WTC11 (cell line): ENCODE data around the gene SLC27A6. TPM values are rescaled to one million over a fixed set of nuclear protein-coding genes. Genes with fewer than 3 reads are reported as not detected.
"Not testable (repeated sequence)": the region's sequence is repeated elsewhere in the genome, so short reads cannot be mapped to it uniquely, and the experiment has no call there.

Source experiments
- ATAC-seq: fragments of 200-7000 bp; cut with Tn5 transposase; 2 replicates; pipeline ENCODE4 v1.10.0; 2021; ENCODE audit warnings: mild to moderate bottlenecking, moderate library complexity
- CTCF ChIA-PET: fragments of 300-600 bp; sonication (Branson Sonifier 250); formaldehyde crosslinking; loops from one replicate; lab custom pipeline; 2021; ENCODE audit warnings: antibody characterized with exemption; lab: Charles Lee
- POLR2A ChIA-PET: fragments of 350-600 bp; sonication (Branson Sonifier 250); formaldehyde crosslinking; loops from one replicate; lab custom pipeline; 2021; ENCODE audit warnings: antibody characterized with exemption; lab: Charles Lee
- DNase-seq: peaks from one replicate; pipeline ENCODE4 v3.0.0; 2021; ENCODE audit warnings: low spot score
- H3K27ac Mint-ChIP-seq: 2 replicates; pipeline ENCODE4 v1.8.0; 2021; ENCODE audit warnings: mixed read lengths
- H3K27me3 Mint-ChIP-seq: 2 replicates; pipeline ENCODE4 v1.8.0; 2021; ENCODE audit warnings: low read depth, mild to moderate bottlenecking, moderate library complexity, mixed read lengths
- H3K36me3 Mint-ChIP-seq: 2 replicates; pipeline ENCODE4 v1.8.0; 2021; ENCODE audit warnings: mixed read lengths
- H3K4me1 Mint-ChIP-seq: 2 replicates; pipeline ENCODE4 v1.8.0; 2022; ENCODE audit warnings: mixed read lengths
- H3K4me3 Mint-ChIP-seq: 2 replicates; pipeline ENCODE4 v1.8.0; 2021; ENCODE audit warnings: mild to moderate bottlenecking, moderate library complexity, mixed read lengths
- H3K9me3 Mint-ChIP-seq: 2 replicates; pipeline ENCODE4 v1.8.0; 2021; ENCODE audit warnings: mixed read lengths
- CBFB ChIP-seq: sonication (generic); formaldehyde crosslinking; IDR thresholded peaks from 2 replicates; pipeline ENCODE4 v1.8.1; 2022; ENCODE audit warnings: mild to moderate bottlenecking, low read depth, missing genetic modification reagents
- CREB1 ChIP-seq: sonication (generic); formaldehyde crosslinking; IDR thresholded peaks from 2 replicates; pipeline ENCODE4 v1.8.0; 2023; ENCODE audit warnings: mild to moderate bottlenecking, missing genetic modification reagents
- ELF4 ChIP-seq: sonication (generic); formaldehyde crosslinking; IDR thresholded peaks from 2 replicates; pipeline ENCODE4 v1.8.1; 2022; ENCODE audit warnings: low read depth, mild to moderate bottlenecking, moderate library complexity, missing genetic modification reagents
- GTF2I ChIP-seq: fragments of 250-450 bp; sonication (Bioruptor Pico); conservative IDR thresholded peaks from 2 replicates; pipeline ENCODE4 v1.4.0; 2021; ENCODE audit warnings: mild to moderate bottlenecking
- HMGA2 ChIP-seq: fragments of 250-450 bp; sonication (Bioruptor Pico); IDR thresholded peaks from 2 replicates; pipeline ENCODE4 v1.4.0; 2021; ENCODE audit warnings: mild to moderate bottlenecking, moderate library complexity
- JAZF1 ChIP-seq: fragments of 250-450 bp; sonication (Bioruptor Pico); IDR thresholded peaks from 2 replicates; pipeline ENCODE4 v1.9.0; 2021; ENCODE audit warnings: moderate library complexity, mild to moderate bottlenecking, inconsistent platforms
- NR1H2 ChIP-seq: sonication (generic); formaldehyde crosslinking; IDR thresholded peaks from 2 replicates; pipeline ENCODE4 v1.9.0; 2021; ENCODE audit warnings: mild to moderate bottlenecking, moderate library complexity, missing genetic modification reagents
- SMAD3 ChIP-seq: sonication (generic); formaldehyde crosslinking; IDR thresholded peaks from 2 replicates; pipeline ENCODE4 v1.8.0; 2022; ENCODE audit warnings: missing genetic modification reagents, mild to moderate bottlenecking, borderline replicate concordance
- ZNF121 ChIP-seq: sonication (generic); formaldehyde crosslinking; IDR thresholded peaks from 2 replicates; pipeline ENCODE4 v1.8.0; 2023; ENCODE audit warnings: missing genetic modification reagents
- ZNF219 ChIP-seq: sonication (generic); formaldehyde crosslinking; IDR thresholded peaks from 2 replicates; pipeline ENCODE4 v1.8.0; 2023; ENCODE audit warnings: missing genetic modification reagents, mild to moderate bottlenecking, borderline replicate concordance
- ZNF232 ChIP-seq: sonication (generic); formaldehyde crosslinking; IDR thresholded peaks from 2 replicates; pipeline ENCODE4 v1.8.0; 2022; ENCODE audit warnings: mild to moderate bottlenecking, missing genetic modification reagents
- ZNF416 ChIP-seq: fragments of 250-450 bp; sonication (Bioruptor Pico); IDR thresholded peaks from 2 replicates; pipeline ENCODE4 v1.9.0; 2021; ENCODE audit warnings: mild to moderate bottlenecking, inconsistent platforms
- total RNA-seq: library from RNA; stranded (reverse); gene quantifications from 3 replicates; pipeline ENCODE4 v1.2.3, GENCODE V29; 2021
- TF ChIP-seq, protein P1 (sequence below): fragments of 250-450 bp; sonication (Bioruptor Pico); conservative IDR thresholded peaks from 2 replicates; pipeline ENCODE4 v1.9.0; 2021; ENCODE audit warnings: mild to moderate bottlenecking
- TF ChIP-seq, protein P2 (sequence below): sonication (generic); formaldehyde crosslinking; conservative IDR thresholded peaks from 2 replicates; pipeline ENCODE4 v1.8.1; 2022; ENCODE audit warnings: mild to moderate bottlenecking, missing genetic modification reagents
- TF ChIP-seq, protein P3 (sequence below): fragments of 250-450 bp; sonication (Bioruptor Pico); IDR thresholded peaks from 2 replicates; pipeline ENCODE4 v1.9.0; 2021; ENCODE audit warnings: mild to moderate bottlenecking
- TF ChIP-seq, protein P4 (sequence below): fragments of 200-600 bp; IDR thresholded peaks from 2 replicates; pipeline ENCODE4 v1.8.0; 2022; ENCODE audit warnings: antibody characterized with exemption
- TF ChIP-seq, protein P5 (sequence below): sonication (generic); formaldehyde crosslinking; IDR thresholded peaks from 2 replicates; pipeline ENCODE4 v1.8.1; 2022; ENCODE audit warnings: mild to moderate bottlenecking, missing genetic modification reagents, moderate library complexity, borderline replicate concordance
- TF ChIP-seq, protein P6 (sequence below): sonication (generic); formaldehyde crosslinking; IDR thresholded peaks from 2 replicates; pipeline ENCODE4 v1.8.1; 2023; ENCODE audit warnings: mild to moderate bottlenecking, missing genetic modification reagents, moderate library complexity

Gene SLC27A6
- total RNA-seq, 1 experiment from 2014 or later = 3.6 TPM

DNA sequence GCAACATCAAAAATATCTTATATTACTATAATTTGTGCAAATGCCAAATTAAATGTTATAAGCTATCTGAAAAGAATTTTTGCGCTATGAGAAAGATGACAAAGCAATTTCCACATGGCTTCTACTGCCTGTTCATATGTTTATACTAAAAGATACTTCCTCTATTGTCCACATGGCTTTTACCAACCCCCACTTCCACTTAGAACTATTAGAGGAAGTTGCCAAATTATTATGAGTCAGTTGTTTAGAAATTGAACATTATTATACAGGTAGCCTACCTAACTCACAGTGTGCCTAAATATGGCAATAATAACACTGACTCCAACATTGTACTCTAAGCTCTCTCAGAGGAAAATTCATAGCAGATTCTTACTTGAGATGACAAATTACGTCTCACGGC, 37.6 kb upstream of the SLC27A6 start (continued):
- TF ChIP-seq, protein P1, sequence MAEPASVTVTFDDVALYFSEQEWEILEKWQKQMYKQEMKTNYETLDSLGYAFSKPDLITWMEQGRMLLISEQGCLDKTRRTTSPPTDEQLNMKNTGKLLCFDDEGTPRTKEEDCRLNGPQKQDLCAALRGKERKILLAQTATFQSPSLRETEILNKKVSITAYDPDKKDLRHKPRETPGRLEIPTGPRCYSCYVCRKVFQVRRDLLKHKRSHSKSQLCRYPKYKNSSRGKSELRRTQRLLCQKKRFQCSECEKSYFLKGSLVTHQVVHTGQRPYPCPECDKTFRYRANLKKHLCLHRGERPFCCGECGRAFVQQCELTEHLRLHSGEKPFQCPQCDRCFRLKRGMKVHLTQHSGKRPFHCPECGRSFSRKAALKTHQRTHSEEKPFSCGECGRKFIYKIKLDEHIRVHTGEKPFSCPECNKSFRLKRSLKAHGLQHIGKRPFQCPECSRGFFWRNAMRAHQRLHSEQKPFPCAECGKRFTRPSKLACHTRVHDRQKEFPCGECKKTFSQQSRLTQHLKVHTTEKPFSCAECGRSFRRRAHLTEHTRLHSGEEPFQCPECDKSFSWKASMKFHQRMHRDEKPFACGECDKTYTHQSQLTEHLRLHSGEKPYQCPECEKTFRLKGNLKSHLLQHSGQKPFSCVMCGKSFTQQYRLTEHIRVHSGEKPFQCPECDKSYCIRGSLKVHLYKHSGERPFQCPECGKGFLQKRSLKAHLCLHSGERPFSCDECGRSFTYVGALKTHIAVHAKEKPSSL = no peak
- TF ChIP-seq, protein P2, sequence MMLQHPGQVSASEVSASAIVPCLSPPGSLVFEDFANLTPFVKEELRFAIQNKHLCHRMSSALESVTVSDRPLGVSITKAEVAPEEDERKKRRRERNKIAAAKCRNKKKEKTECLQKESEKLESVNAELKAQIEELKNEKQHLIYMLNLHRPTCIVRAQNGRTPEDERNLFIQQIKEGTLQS (CRISPR knock-in tag) = no peak
- TF ChIP-seq ZNF232 (CRISPR knock-in tag) (no peak), SMAD3 (CRISPR knock-in tag) (no peak), ZNF121 (no peak), ZNF219 (CRISPR knock-in tag) (no peak), ZNF416 (CRISPR knock-in tag) (no peak), CBFB (CRISPR knock-in tag) (no peak)
- TF ChIP-seq, protein P3, sequence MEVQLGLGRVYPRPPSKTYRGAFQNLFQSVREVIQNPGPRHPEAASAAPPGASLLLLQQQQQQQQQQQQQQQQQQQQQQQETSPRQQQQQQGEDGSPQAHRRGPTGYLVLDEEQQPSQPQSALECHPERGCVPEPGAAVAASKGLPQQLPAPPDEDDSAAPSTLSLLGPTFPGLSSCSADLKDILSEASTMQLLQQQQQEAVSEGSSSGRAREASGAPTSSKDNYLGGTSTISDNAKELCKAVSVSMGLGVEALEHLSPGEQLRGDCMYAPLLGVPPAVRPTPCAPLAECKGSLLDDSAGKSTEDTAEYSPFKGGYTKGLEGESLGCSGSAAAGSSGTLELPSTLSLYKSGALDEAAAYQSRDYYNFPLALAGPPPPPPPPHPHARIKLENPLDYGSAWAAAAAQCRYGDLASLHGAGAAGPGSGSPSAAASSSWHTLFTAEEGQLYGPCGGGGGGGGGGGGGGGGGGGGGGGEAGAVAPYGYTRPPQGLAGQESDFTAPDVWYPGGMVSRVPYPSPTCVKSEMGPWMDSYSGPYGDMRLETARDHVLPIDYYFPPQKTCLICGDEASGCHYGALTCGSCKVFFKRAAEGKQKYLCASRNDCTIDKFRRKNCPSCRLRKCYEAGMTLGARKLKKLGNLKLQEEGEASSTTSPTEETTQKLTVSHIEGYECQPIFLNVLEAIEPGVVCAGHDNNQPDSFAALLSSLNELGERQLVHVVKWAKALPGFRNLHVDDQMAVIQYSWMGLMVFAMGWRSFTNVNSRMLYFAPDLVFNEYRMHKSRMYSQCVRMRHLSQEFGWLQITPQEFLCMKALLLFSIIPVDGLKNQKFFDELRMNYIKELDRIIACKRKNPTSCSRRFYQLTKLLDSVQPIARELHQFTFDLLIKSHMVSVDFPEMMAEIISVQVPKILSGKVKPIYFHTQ = no peak

DNA sequence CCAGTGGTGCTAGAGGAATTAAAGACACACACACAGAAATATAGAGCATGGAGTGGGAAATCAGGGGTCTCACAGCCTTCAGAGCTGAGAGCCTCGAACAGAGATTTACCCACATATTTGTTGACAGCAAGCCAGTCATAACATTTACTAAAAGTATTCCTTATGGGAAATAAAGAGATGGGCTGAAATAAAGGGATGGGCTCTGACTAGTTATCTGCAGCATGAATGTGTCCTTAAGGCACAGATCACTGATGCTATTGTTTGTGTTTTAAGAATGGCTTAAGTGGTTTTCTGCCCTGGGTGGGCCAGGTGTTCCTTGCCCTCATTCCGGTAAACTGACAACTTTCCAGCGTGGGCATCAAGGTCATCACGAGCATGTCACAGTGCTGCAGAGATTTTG, 33.1 kb upstream of the SLC27A6 start:
- H3K36me3 Mint-ChIP-seq, DNase-seq, CTCF ChIA-PET, POLR2A ChIA-PET, H3K4me1 Mint-ChIP-seq, H3K27ac Mint-ChIP-seq, H3K27me3 Mint-ChIP-seq, H3K4me3 Mint-ChIP-seq, ATAC-seq: not testable (repeated sequence)
- peaks cover 23% of the 10 kb centered on the region for H3K9me3 Mint-ChIP-seq

DNA sequence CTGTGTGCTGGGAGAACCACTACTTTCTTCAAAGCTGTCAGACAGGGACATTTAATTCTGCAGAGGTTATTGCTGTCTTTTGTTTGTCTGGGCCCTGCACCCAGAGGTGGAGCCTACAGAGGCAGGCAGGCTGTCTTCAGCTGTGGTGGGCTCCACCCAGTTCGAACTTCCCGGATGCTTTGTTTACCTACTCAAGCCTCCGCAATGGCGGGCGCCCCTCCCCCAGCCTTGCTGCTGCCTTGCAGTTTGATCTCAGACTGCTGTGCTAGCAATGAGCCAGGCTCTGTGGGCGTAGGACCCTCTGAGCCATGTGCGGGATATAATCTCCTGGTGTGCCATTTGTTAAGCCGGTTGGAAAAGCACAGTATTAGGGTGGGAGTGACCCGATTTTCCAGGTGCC, 22.2 kb upstream of the SLC27A6 start:
- H3K27ac Mint-ChIP-seq, ATAC-seq, H3K4me1 Mint-ChIP-seq, H3K4me3 Mint-ChIP-seq, POLR2A ChIA-PET, CTCF ChIA-PET, DNase-seq: not testable (repeated sequence)
- H3K27me3 Mint-ChIP-seq = peaks cover 10% of the 10 kb centered on the region
- H3K9me3 Mint-ChIP-seq = peaks cover 44% of the 10 kb centered on the region
- H3K36me3 Mint-ChIP-seq = peaks cover 24% of the 10 kb centered on the region

DNA sequence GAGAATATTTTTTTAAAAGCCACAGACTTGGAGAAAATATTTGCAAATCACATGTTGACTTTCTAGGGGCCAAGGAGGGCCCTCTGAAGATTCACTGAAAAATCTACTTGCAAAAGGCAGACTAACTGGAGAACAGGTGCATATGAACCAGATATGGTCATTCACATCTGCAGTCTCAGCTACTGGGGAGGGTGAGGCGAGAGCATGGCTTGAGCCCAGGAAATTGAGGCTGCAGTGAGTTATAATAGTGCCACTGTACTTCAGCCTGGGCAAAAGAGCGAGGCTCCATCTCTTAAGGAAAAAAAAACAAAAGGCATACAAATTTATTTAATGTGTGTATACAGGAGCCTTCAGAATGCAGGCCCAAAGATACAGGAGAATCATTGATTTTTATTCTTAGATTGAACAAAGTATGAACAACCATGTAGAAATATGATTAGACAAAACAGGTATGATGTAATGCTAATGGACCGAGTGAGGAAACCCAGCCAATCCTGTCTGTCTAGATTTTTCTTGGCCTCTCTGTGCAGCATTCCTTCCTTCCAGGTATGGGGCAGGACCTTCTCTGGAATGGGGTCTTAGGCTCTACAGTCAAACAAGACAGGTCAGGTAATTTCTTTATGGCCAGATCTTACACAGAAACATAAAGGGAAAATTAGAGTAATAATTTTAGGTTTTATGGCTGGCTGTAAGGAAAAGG, 15.3 kb upstream of the SLC27A6 start:
- no peaks in the 10 kb centered on the region for H3K27me3 Mint-ChIP-seq
- ATAC-seq = no peak
- H3K4me1 Mint-ChIP-seq = no peaks in the 10 kb centered on the region
- ChIA-PET CTCF (no interaction called here), POLR2A (no interaction called here)
- no peak overlapping the region for H3K4me3 Mint-ChIP-seq
- DNase-seq = no peak
- H3K27ac Mint-ChIP-seq = no peak overlapping the region
- H3K36me3 Mint-ChIP-seq = peaks cover 2% of the 10 kb centered on the region; the same call in 1 of the 2 replicates
- H3K9me3 Mint-ChIP-seq = peaks cover 10% of the 10 kb centered on the region
- TF ChIP-seq CREB1 (CRISPR knock-in tag) (no peak), NR1H2 (CRISPR knock-in tag) (no peak), JAZF1 (no peak), GTF2I (CRISPR knock-in tag) (no peak), HMGA2 (CRISPR knock-in tag) (no peak), ZNF219 (CRISPR knock-in tag) (no peak), ELF4 (CRISPR knock-in tag) (no peak)
- TF ChIP-seq, protein P4, sequence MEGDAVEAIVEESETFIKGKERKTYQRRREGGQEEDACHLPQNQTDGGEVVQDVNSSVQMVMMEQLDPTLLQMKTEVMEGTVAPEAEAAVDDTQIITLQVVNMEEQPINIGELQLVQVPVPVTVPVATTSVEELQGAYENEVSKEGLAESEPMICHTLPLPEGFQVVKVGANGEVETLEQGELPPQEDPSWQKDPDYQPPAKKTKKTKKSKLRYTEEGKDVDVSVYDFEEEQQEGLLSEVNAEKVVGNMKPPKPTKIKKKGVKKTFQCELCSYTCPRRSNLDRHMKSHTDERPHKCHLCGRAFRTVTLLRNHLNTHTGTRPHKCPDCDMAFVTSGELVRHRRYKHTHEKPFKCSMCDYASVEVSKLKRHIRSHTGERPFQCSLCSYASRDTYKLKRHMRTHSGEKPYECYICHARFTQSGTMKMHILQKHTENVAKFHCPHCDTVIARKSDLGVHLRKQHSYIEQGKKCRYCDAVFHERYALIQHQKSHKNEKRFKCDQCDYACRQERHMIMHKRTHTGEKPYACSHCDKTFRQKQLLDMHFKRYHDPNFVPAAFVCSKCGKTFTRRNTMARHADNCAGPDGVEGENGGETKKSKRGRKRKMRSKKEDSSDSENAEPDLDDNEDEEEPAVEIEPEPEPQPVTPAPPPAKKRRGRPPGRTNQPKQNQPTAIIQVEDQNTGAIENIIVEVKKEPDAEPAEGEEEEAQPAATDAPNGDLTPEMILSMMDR = no peak
- TF ChIP-seq, protein P5, sequence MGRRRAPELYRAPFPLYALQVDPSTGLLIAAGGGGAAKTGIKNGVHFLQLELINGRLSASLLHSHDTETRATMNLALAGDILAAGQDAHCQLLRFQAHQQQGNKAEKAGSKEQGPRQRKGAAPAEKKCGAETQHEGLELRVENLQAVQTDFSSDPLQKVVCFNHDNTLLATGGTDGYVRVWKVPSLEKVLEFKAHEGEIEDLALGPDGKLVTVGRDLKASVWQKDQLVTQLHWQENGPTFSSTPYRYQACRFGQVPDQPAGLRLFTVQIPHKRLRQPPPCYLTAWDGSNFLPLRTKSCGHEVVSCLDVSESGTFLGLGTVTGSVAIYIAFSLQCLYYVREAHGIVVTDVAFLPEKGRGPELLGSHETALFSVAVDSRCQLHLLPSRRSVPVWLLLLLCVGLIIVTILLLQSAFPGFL = no peak
- TF ChIP-seq, protein P6, sequence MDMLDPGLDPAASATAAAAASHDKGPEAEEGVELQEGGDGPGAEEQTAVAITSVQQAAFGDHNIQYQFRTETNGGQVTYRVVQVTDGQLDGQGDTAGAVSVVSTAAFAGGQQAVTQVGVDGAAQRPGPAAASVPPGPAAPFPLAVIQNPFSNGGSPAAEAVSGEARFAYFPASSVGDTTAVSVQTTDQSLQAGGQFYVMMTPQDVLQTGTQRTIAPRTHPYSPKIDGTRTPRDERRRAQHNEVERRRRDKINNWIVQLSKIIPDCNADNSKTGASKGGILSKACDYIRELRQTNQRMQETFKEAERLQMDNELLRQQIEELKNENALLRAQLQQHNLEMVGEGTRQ (CRISPR knock-in tag) = no peak
